NT2/D1 (cell line): ENCODE data around the gene OR52E2.

Source experiments
- DNase-seq: peaks from one replicate; pipeline ENCODE4 v3.0.0-alpha.2; 2011; ENCODE audit warnings: low read depth, low spot score
- H3K27me3 ChIP-seq: 2 replicates; pipeline ENCODE4 v1.6.0; 2011; ENCODE audit warnings: mild to moderate bottlenecking; ENCODE audit not compliant: insufficient read length, insufficient read depth
- H3K36me3 ChIP-seq: 2 replicates; pipeline ENCODE4 v1.6.1; 2011; ENCODE audit warnings: mild to moderate bottlenecking, low read length, mixed read lengths; ENCODE audit not compliant: insufficient read depth, insufficient read length
- H3K4me1 ChIP-seq: 2 replicates; pipeline ENCODE4 v1.5.1; 2011; ENCODE audit not compliant: insufficient read depth, insufficient read length
- H3K4me3 ChIP-seq: 2 replicates; pipeline ENCODE4 v1.5.1; 2011; ENCODE audit warnings: low read depth; ENCODE audit not compliant: insufficient read length
- H3K9ac ChIP-seq: 2 replicates; pipeline ENCODE4 v1.6.0; 2011; ENCODE audit warnings: low read depth; ENCODE audit not compliant: insufficient read length
- H3K9me3 ChIP-seq: 2 replicates; pipeline ENCODE4 v1.5.1; 2011; ENCODE audit warnings: mild to moderate bottlenecking, low read length; ENCODE audit not compliant: insufficient read depth
- SUZ12 ChIP-seq: IDR thresholded peaks from 2 replicates; pipeline ENCODE4 v1.6.1; 2011; ENCODE audit not compliant: insufficient read length, insufficient read depth; ENCODE audit errors: extremely low read depth
- YY1 ChIP-seq: IDR thresholded peaks from 2 replicates; pipeline ENCODE4 v1.6.1; 2011; ENCODE audit not compliant: insufficient read length, insufficient read depth
- ZNF274 ChIP-seq: IDR thresholded peaks from 2 replicates; pipeline ENCODE4 v1.6.1; 2011; ENCODE audit warnings: mild to moderate bottlenecking, low read depth, low read length

The OR52E2 gene

GRCh38 chr11:5013012-5013411, 46.4 kb downstream of the OR52E2 start:
- Histone ChIP-seq H3K36me3 (no peaks in the 10 kb centered on the region), H3K9me3 (no peaks in the 10 kb centered on the region), H3K4me1 (no peaks in the 10 kb centered on the region), H3K27me3 (no peaks in the 10 kb centered on the region), H3K9ac (no peak overlapping the region), H3K4me3 (no peak overlapping the region)
- TF ChIP-seq ZNF274 (no peak), YY1 (no peak), SUZ12 (no peak)
- no peak for DNase-seq

- Histone ChIP-seq H3K4me3 (no peak overlapping the region), H3K9ac (no peak overlapping the region), H3K27me3 (no peaks in the 10 kb centered on the region), H3K9me3 (no peaks in the 10 kb centered on the region), H3K36me3 (no peaks in the 10 kb centered on the region), H3K4me1 (no peaks in the 10 kb centered on the region)
- TF ChIP-seq YY1 (no peak), ZNF274 (no peak), SUZ12 (no peak)
- no peak for DNase-seq
These were observed 48.2 kb downstream of the OR52E2 start for GRCh38 chr11:5011254-5011653.
